Smooth muscle cell (in vitro differentiated cells): ENCODE results near the gene FAM83C. TPM values are rescaled to one million over a fixed set of nuclear protein-coding genes. Genes with fewer than 3 reads are reported as not detected.

Experiments
- DNase-seq: peaks from one replicate; lab custom pipeline; 2025; ENCODE audit not compliant: unreplicated experiment; lab: John Stamatoyannopoulos, UW
- H2AFZ ChIP-seq: fragments of 200-600 bp; sonication (generic); 2 replicates; pipeline ENCODE4 v1.6.0; 2016; ENCODE audit warnings: antibody characterized with exemption, low read depth, mild to moderate bottlenecking
- H3F3A ChIP-seq: fragments of 200-600 bp; sonication (generic); 2 replicates; pipeline ENCODE4 v1.6.0; 2017; ENCODE audit warnings: antibody characterized with exemption, low read depth
- H3K27ac ChIP-seq: fragments of 200-600 bp; sonication (generic); 2 replicates; pipeline ENCODE4 v1.5.1; 2016; ENCODE audit warnings: low read depth, mild to moderate bottlenecking
- H3K27me3 ChIP-seq: fragments of 200-600 bp; sonication (generic); 2 replicates; pipeline ENCODE4 v1.6.1; 2016; ENCODE audit warnings: low read depth, mild to moderate bottlenecking
- H3K36me3 ChIP-seq: fragments of 200-600 bp; sonication (generic); 2 replicates; pipeline ENCODE4 v1.5.1; 2016; ENCODE audit warnings: low read depth
- H3K4me1 ChIP-seq: fragments of 200-600 bp; sonication (generic); 2 replicates; pipeline ENCODE4 v1.5.1; 2016; ENCODE audit warnings: low read depth
- H3K4me2 ChIP-seq: fragments of 200-600 bp; sonication (generic); 2 replicates; pipeline ENCODE4 v1.6.0; 2016; ENCODE audit warnings: mild to moderate bottlenecking
- H3K4me3 ChIP-seq: fragments of 200-600 bp; sonication (generic); 2 replicates; pipeline ENCODE4 v1.5.1; 2016; ENCODE audit warnings: mild to moderate bottlenecking
- H3K79me2 ChIP-seq: fragments of 200-600 bp; sonication (generic); 2 replicates; pipeline ENCODE4 v1.6.0; 2016; ENCODE audit warnings: low read depth, mild to moderate bottlenecking
- H3K9ac ChIP-seq: fragments of 200-600 bp; sonication (generic); 2 replicates; pipeline ENCODE4 v1.6.0; 2016; ENCODE audit warnings: low read depth
- H3K9me3 ChIP-seq: fragments of 200-600 bp; sonication (generic); replicated peaks from 2 replicates; pipeline ENCODE4 v1.5.1; 2016; ENCODE audit warnings: low read depth
- H4K20me1 ChIP-seq: fragments of 200-600 bp; sonication (generic); 2 replicates; pipeline ENCODE4 v1.6.0; 2016; ENCODE audit warnings: low read depth
- CTCF ChIP-seq: fragments of 200-600 bp; sonication (generic); IDR thresholded peaks from 2 replicates; pipeline ENCODE4 v1.5.1; 2017; ENCODE audit warnings: borderline replicate concordance, mild to moderate bottlenecking, antibody characterized with exemption; ENCODE audit not compliant: insufficient read depth, poor library complexity, severe bottlenecking
- WGBS: methylation state at CpG from one replicate; pipeline ENCODE4 v1.1.7; 2016; ENCODE audit warnings: low lambda C conversion rate; 5-methylcytosine and 5-hydroxymethylcytosine counted together
- polyA plus RNA-seq: library from polyadenylated mRNA; unstranded; fragments of >200 nt; fragmentation: Nextera tagmentation; extraction: Ambion mirVana; gene quantifications from 2 replicates; pipeline ENCODE4 v1.2.1, GENCODE V29; 2016
- total RNA-seq: library from RNA; depleted of rRNA; stranded (reverse); fragments of >200 nt; gene quantifications from 2 replicates; pipeline ENCODE4 v1.2.3, GENCODE V29; 2014

Gene FAM83C
- total and polyA plus RNA-seq, 2 experiments from 2014 or later: 0.49 TPM; not detected in 1

GRCh38 chr20:35296101-35296554 is 3.9 kb upstream of the FAM83C start:
- no peaks in the 10 kb centered on the region for H3K27me3 ChIP-seq
- H3K4me2 ChIP-seq: no peak overlapping the region
- no peak overlapping the region for H2AFZ ChIP-seq
- WGBS: 64% methylated on average over 9 of the region's 9 CpGs
- DNase-seq: no peak
- no peak overlapping the region for H3K4me3 ChIP-seq
- H3K9ac ChIP-seq: no peak overlapping the region
- no peaks in the 10 kb centered on the region for H3K36me3 ChIP-seq
- H3K27ac ChIP-seq: no peak overlapping the region
- no peaks in the 10 kb centered on the region for H3K4me1 ChIP-seq
- H4K20me1 ChIP-seq: no peaks in the 10 kb centered on the region
- H3K79me2 ChIP-seq: no peaks in the 10 kb centered on the region
- H3F3A ChIP-seq: no peaks in the 10 kb centered on the region
- no peaks in the 10 kb centered on the region for H3K9me3 ChIP-seq
- no peak for TF ChIP-seq CTCF

GRCh38 chr20:35295674-35296073 is 3.4 kb upstream of the FAM83C start:
- H3K27ac ChIP-seq: no peak overlapping the region
- H3K4me2 ChIP-seq: no peak overlapping the region
- no peak overlapping the region for H3K4me3 ChIP-seq
- no peaks in the 10 kb centered on the region for H3K9me3 ChIP-seq
- no peaks in the 10 kb centered on the region for H4K20me1 ChIP-seq
- TF ChIP-seq CTCF: no peak
- no peak overlapping the region for H3K9ac ChIP-seq
- no peaks in the 10 kb centered on the region for H3K4me1 ChIP-seq
- no peaks in the 10 kb centered on the region for H3F3A ChIP-seq
- H2AFZ ChIP-seq: no peak overlapping the region
- WGBS: 95% methylated on average over 8 of the region's 8 CpGs
- H3K27me3 ChIP-seq: no peaks in the 10 kb centered on the region
- H3K36me3 ChIP-seq: no peaks in the 10 kb centered on the region
- DNase-seq: no peak
- H3K79me2 ChIP-seq: no peaks in the 10 kb centered on the region

DNA sequence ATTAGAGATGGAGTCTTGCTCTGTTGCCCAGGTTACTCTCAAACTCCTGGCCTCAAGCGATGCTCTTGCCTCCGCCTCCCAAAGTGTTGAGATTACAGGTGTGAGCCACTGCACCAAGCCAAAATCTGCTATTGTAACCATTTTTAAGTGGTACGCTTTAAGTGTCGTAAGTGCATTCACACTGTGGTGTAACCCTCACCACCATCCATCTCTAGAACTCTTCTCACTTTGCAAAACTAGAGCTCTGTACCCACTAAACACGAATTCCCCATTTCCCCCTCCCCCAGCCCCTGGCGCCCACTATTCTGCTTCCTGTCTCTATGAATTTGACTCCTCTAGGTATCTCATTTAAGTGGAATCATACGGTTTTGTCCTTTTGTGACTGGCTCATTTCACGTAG is 2.8 kb upstream of the FAM83C start:
- 94% methylated on average over 8 of the region's 8 CpGs for WGBS
- Histone ChIP-seq H3K27ac (no peak overlapping the region), H3K9me3 (no peaks in the 10 kb centered on the region), H3K79me2 (no peaks in the 10 kb centered on the region), H2AFZ (no peak overlapping the region), H3K9ac (no peak overlapping the region), H3K27me3 (no peaks in the 10 kb centered on the region), H3K4me1 (no peaks in the 10 kb centered on the region), H3F3A (no peaks in the 10 kb centered on the region), H4K20me1 (no peaks in the 10 kb centered on the region), H3K4me2 (no peak overlapping the region), H3K4me3 (no peak overlapping the region), H3K36me3 (no peaks in the 10 kb centered on the region)
- no peak for TF ChIP-seq CTCF
- no peak for DNase-seq

- TF ChIP-seq CTCF: no peak
- no peak for DNase-seq
- no peak overlapping the region for H3K4me2 ChIP-seq
- H3K4me3 ChIP-seq: no peak overlapping the region
- H3K36me3 ChIP-seq: no peaks in the 10 kb centered on the region
- WGBS: 73% methylated on average over 5 of the region's 5 CpGs
- H3F3A ChIP-seq: no peaks in the 10 kb centered on the region
- H3K27me3 ChIP-seq: no peaks in the 10 kb centered on the region
- no peak overlapping the region for H3K9ac ChIP-seq
- no peak overlapping the region for H2AFZ ChIP-seq
- no peaks in the 10 kb centered on the region for H3K4me1 ChIP-seq
- H3K27ac ChIP-seq: no peak overlapping the region
- no peaks in the 10 kb centered on the region for H3K9me3 ChIP-seq
- H3K79me2 ChIP-seq: no peaks in the 10 kb centered on the region
- H4K20me1 ChIP-seq: no peaks in the 10 kb centered on the region
Measured at GRCh38 chr20:35294293-35294685, 2.1 kb upstream of the FAM83C start.
